Bronchial epithelial cell (primary cell): ENCODE measurements around the gene IFNLR1. TPM values are rescaled to one million over a fixed set of nuclear protein-coding genes. Genes with fewer than 3 reads are reported as not detected.

Experiments
- DNase-seq: peaks from one replicate; pipeline ENCODE4 v3.0.0-alpha.2; 2010; ENCODE audit warnings: low read depth
- FAIRE-seq: peaks from 2 replicates; lab custom pipeline; 2011; peaks lifted over from hg19 to GRCh38; lab: Jason Lieb, UNC
- H3K27me3 ChIP-seq: 2 replicates; pipeline ENCODE4 v1.5.1; 2011; ENCODE audit warnings: low read length; ENCODE audit not compliant: control insufficient read depth, insufficient read depth
- H3K36me3 ChIP-seq: 2 replicates; pipeline ENCODE4 v1.5.1; 2011; ENCODE audit warnings: low read length; ENCODE audit not compliant: control insufficient read depth, insufficient read depth
- H3K4me3 ChIP-seq: 2 replicates; pipeline ENCODE4 v1.5.1; 2011; ENCODE audit warnings: mild to moderate bottlenecking, low read depth, low read length, control low read depth
- CTCF ChIP-seq: IDR thresholded peaks from 2 replicates; pipeline ENCODE4 v1.5.1; 2011; ENCODE audit warnings: mild to moderate bottlenecking, moderate library complexity, low read length, control low read depth, inconsistent platforms; ENCODE audit not compliant: insufficient read depth, severe bottlenecking
- total RNA-seq: library from RNA; depleted of rRNA; stranded (reverse); fragments of >200 nt; gene quantifications from 2 replicates; pipeline ENCODE4 v1.2.1, GENCODE V29; 2014

Gene IFNLR1
- total RNA-seq, 1 donor from 2014 or later: 4.5 TPM

GRCh38 chr1:24117132-24117531 is 70.0 kb downstream of the IFNLR1 start:
- FAIRE-seq: no peak
- no peak for TF ChIP-seq CTCF
- no peak overlapping the region for H3K4me3 ChIP-seq
- no peaks in the 10 kb centered on the region for H3K36me3 ChIP-seq
- no peak for DNase-seq
- no peaks in the 10 kb centered on the region for H3K27me3 ChIP-seq

GRCh38 chr1:24114753-24115152 is 72.3 kb downstream of the IFNLR1 start:
- TF ChIP-seq CTCF: no peak
- no peaks in the 10 kb centered on the region for H3K36me3 ChIP-seq
- FAIRE-seq (no peak), DNase-seq (no peak)
- no peaks in the 10 kb centered on the region for H3K27me3 ChIP-seq
- H3K4me3 ChIP-seq: no peak overlapping the region

- no peak for FAIRE-seq
- no peak for TF ChIP-seq CTCF
- H3K36me3 ChIP-seq: no peaks in the 10 kb centered on the region
- no peaks in the 10 kb centered on the region for H3K27me3 ChIP-seq
- DNase-seq: no peak
- no peak overlapping the region for H3K4me3 ChIP-seq
These were observed 73.5 kb downstream of the IFNLR1 start for GRCh38 chr1:24113641-24114033.

- no peak for FAIRE-seq
- H3K36me3 ChIP-seq: no peaks in the 10 kb centered on the region
- DNase-seq: peak; percentile 68
- TF ChIP-seq CTCF: peak; percentile 79
- peak within 1 kb of the TSS; percentile 4 for H3K4me3 ChIP-seq
- H3K27me3 ChIP-seq: no peaks in the 10 kb centered on the region
These were observed 74.9 kb downstream of the IFNLR1 start, which contains the start of gene MYOM3 for GRCh38 chr1:24111996-24112779. Gene MYOM3, minus strand, starts transcription at chr1:24112135. Its CDS starts 3,499 bp downstream, at chr1:24108636.

GRCh38 chr1:24111262-24111995 is 75.7 kb downstream of the IFNLR1 start:
- DNase-seq (peak; percentile 58), FAIRE-seq (no peak)
- H3K4me3 ChIP-seq: no peak overlapping the region
- H3K27me3 ChIP-seq: no peaks in the 10 kb centered on the region
- no peaks in the 10 kb centered on the region for H3K36me3 ChIP-seq
- TF ChIP-seq CTCF: no peak
